NCI-H2081 (cell line): Measurements from ENCODE around the gene DHRS1.
"Not testable (repeated sequence)": the region's sequence is repeated elsewhere in the genome, so short reads cannot be mapped to it uniquely, and the experiment has no call there.

Experiments
- DNase-seq, 2 experiments: peaks; one replicate each; lab custom pipeline; 2025; lab: John Stamatoyannopoulos, UW

Gene DHRS1

GRCh38 chr14:24327914-24328313, 28.3 kb upstream of the DHRS1 start:
- not testable (repeated sequence) for DNase-seq

- DNase-seq: no peak
These were observed 27.7 kb upstream of the DHRS1 start for GRCh38 chr14:24327303-24327702.

GRCh38 chr14:24325963-24326362, 26.4 kb upstream of the DHRS1 start:
- no peak for DNase-seq

GRCh38 chr14:24325041-24325530, 25.5 kb upstream of the DHRS1 start:
- DNase-seq: no peak

GRCh38 chr14:24324024-24324423, 24.4 kb upstream of the DHRS1 start:
- no peak for DNase-seq

- no peak for DNase-seq
These were observed 23.8 kb upstream of the DHRS1 start for GRCh38 chr14:24323341-24323740.

- DNase-seq: no peak
These were observed 23.1 kb upstream of the DHRS1 start for GRCh38 chr14:24322672-24323071.

GRCh38 chr14:24321212-24321975, 21.8 kb upstream of the DHRS1 start:
- no peak for DNase-seq

- DNase-seq: no peak
These were observed 17.8 kb upstream of the DHRS1 start for GRCh38 chr14:24317141-24317928.

- DNase-seq: no peak
These were observed 17.0 kb upstream of the DHRS1 start for GRCh38 chr14:24316597-24316950.

- DNase-seq: no peak
These were observed 16.4 kb upstream of the DHRS1 start for GRCh38 chr14:24315807-24316596.

GRCh38 chr14:24315243-24315806, 15.7 kb upstream of the DHRS1 start:
- no peak for DNase-seq

- DNase-seq: no peak
These were observed 15.0 kb upstream of the DHRS1 start for GRCh38 chr14:24314377-24315193.

- no peak for DNase-seq
These were observed 14.3 kb upstream of the DHRS1 start for GRCh38 chr14:24313913-24314312.

- DNase-seq: no peak
These were observed 13.3 kb upstream of the DHRS1 start for GRCh38 chr14:24312736-24313507.

GRCh38 chr14:24311837-24312615, 12.4 kb upstream of the DHRS1 start:
- DNase-seq: no peak

- no peak for DNase-seq
These were observed 11.3 kb upstream of the DHRS1 start, which contains the start of gene LTB4R for GRCh38 chr14:24310646-24311604. LTB4R (plus strand) TSS chr14:24311502; CDS start chr14:24315652, 4,150 bp downstream.

- no peak for DNase-seq
These were observed 10.7 kb upstream of the DHRS1 start for GRCh38 chr14:24310265-24310645.
